ENCODE results near the gene CFAP77. TPM values are rescaled to one million over a fixed set of nuclear protein-coding genes. Genes with fewer than 3 reads are reported as not detected.

Gene CFAP77
- total and polyA plus RNA-seq, 10 of the 15 experiments (the other 5 are each of a cell fraction or from before 2014, with no cell fraction given): 0.33 TPM; not detected in 9

DNA sequence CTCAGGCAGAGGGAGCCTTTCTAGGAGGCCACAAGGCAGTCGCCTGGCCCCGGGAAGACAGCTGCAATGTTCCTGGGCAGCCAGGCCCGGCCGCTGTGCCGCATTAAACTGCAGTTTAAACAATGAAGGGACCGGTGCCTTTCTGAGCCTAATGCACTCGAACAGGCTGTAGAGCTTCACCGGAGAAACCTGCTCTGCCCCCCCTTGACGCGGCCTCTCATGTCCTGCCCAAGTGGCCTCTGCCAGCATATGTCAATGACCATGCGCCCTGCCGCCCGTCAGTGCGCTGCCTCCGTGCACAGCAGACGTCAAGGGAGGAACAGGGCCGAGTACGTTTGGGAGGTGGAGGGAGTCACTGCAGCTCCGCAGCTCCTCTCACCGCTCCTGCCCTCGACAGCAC, 133.9 kb downstream of the CFAP77 start (continued):
- TF ChIP-seq, protein P1, sequence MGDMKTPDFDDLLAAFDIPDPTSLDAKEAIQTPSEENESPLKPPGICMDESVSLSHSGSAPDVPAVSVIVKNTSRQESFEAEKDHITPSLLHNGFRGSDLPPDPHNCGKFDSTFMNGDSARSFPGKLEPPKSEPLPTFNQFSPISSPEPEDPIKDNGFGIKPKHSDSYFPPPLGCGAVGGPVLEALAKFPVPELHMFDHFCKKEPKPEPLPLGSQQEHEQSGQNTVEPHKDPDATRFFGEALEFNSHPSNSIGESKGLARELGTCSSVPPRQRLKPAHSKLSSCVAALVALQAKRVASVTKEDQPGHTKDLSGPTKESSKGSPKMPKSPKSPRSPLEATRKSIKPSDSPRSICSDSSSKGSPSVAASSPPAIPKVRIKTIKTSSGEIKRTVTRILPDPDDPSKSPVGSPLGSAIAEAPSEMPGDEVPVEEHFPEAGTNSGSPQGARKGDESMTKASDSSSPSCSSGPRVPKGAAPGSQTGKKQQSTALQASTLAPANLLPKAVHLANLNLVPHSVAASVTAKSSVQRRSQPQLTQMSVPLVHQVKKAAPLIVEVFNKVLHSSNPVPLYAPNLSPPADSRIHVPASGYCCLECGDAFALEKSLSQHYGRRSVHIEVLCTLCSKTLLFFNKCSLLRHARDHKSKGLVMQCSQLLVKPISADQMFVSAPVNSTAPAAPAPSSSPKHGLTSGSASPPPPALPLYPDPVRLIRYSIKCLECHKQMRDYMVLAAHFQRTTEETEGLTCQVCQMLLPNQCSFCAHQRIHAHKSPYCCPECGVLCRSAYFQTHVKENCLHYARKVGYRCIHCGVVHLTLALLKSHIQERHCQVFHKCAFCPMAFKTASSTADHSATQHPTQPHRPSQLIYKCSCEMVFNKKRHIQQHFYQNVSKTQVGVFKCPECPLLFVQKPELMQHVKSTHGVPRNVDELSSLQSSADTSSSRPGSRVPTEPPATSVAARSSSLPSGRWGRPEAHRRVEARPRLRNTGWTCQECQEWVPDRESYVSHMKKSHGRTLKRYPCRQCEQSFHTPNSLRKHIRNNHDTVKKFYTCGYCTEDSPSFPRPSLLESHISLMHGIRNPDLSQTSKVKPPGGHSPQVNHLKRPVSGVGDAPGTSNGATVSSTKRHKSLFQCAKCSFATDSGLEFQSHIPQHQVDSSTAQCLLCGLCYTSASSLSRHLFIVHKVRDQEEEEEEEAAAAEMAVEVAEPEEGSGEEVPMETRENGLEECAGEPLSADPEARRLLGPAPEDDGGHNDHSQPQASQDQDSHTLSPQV (IDR thresholded peaks at IDR 0.05): no peak
- TF ChIP-seq, protein P2, sequence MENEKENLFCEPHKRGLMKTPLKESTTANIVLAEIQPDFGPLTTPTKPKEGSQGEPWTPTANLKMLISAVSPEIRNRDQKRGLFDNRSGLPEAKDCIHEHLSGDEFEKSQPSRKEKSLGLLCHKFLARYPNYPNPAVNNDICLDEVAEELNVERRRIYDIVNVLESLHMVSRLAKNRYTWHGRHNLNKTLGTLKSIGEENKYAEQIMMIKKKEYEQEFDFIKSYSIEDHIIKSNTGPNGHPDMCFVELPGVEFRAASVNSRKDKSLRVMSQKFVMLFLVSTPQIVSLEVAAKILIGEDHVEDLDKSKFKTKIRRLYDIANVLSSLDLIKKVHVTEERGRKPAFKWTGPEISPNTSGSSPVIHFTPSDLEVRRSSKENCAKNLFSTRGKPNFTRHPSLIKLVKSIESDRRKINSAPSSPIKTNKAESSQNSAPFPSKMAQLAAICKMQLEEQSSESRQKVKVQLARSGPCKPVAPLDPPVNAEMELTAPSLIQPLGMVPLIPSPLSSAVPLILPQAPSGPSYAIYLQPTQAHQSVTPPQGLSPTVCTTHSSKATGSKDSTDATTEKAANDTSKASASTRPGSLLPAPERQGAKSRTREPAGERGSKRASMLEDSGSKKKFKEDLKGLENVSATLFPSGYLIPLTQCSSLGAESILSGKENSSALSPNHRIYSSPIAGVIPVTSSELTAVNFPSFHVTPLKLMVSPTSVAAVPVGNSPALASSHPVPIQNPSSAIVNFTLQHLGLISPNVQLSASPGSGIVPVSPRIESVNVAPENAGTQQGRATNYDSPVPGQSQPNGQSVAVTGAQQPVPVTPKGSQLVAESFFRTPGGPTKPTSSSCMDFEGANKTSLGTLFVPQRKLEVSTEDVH (IDR thresholded peaks at IDR 0.05; ENCODE audit: low read depth, partially characterized antibody): no peak

DNA sequence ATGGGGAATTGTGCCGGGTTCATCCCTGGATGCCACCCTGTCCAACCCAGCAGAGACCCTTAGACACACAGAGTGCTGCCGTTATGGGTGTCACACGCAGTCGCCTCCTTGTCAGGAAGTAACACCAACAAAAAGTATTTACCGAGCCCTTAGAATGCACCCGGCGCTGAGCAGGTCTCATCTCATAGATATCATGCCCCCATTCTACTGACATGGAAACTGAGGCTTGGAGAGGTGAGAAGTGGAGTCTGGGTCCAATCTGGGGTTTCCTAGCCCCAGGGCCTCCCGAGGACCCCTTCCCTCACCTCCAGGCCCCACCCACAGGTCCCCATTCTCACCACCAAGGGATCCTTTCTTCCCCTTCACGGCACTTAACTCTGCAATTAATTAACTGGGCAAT, 135.6 kb downstream of the CFAP77 start:
- ChIA-PET SMC1A (ENCODE audit: uncharacterized antibody, unreplicated experiment) (no interaction called here), CTCF (no interaction called here), RAD21 (ENCODE audit: unreplicated experiment) (no interaction called here), POLR2A (no interaction called here)
- no peak for TF ChIP-seq SREBF1 (IDR thresholded peaks at IDR 0.05; ENCODE audit: low read length)
- H2AFZ ChIP-seq (ENCODE audit: control insufficient read depth, low read depth, low read length): no peak overlapping the region
- no peaks in the 10 kb centered on the region for H3K36me3 ChIP-seq (ENCODE audit: control insufficient read depth in 2 of 2, insufficient read depth in 2 of 2, low read length in 1 of 2)
- no peaks in the 10 kb centered on the region for H4K20me1 ChIP-seq (ENCODE audit: control insufficient read depth, insufficient read depth)
- H3K9me3 ChIP-seq (replicated peaks; ENCODE audit: control insufficient read depth, insufficient read depth, low read length): no peaks in the 10 kb centered on the region
- H3K27me3 ChIP-seq (replicated peaks in 1 of 2; ENCODE audit: control insufficient read depth in 2 of 2, insufficient read depth in 2 of 2, low read length in 1 of 2): peaks cover 0 to 3% of the 10 kb centered on the region in 2 experiments; a peak in 3 of 4 replicates
- no TSS peak for BruUV-seq (replicated peaks)
- FAIRE-seq (no peak), DNase-seq (ENCODE audit: low read depth, low spot score) (no peak), ATAC-seq (no peak)
- no peaks in the 10 kb centered on the region for H3K79me2 ChIP-seq (ENCODE audit: control insufficient read depth, insufficient read depth, low read length)
- WGBS (ENCODE audit: insufficient coverage, insufficient replicate concordance, low lambda C conversion rate, missing lambda C conversion rate): 45% methylated on average over 9 of the region's 9 CpGs
- no peak overlapping the region for H3K4me2 ChIP-seq (ENCODE audit: control insufficient read depth, insufficient read depth)
- H3K4me3 ChIP-seq: no peak overlapping the region
- H3K4me1 ChIP-seq (ENCODE audit: control insufficient read depth, insufficient read depth, low read length): no peaks in the 10 kb centered on the region
- in situ Hi-C loops (cut with MboI): no loop called here
- intact Hi-C loops (cut with micrococcal nuclease; ENCODE audit: unreplicated experiment): no loop called here
- no peak overlapping the region for H3K27ac ChIP-seq (ENCODE audit: control insufficient read depth, insufficient read depth)
- no peak overlapping the region for H3K9ac ChIP-seq (ENCODE audit: control insufficient read depth, insufficient read depth, low read length)
